ENCODE data around the gene MAGI3. TPM values are rescaled to one million over a fixed set of nuclear protein-coding genes. Genes with fewer than 3 reads are reported as not detected.
A peak's percentile ranks its signal among the peaks of the same experiment; 100 is the strongest.

The MAGI3 gene
- total RNA-seq, 1 experiment from 2014 or later, result 7.2 TPM

- DNase-seq (no peak), ATAC-seq (no peak)
- Histone ChIP-seq H3K79me2 (ENCODE audit: low read length) (peaks cover 18% of the 10 kb centered on the region), H3K9ac (ENCODE audit: low read length) (no peak overlapping the region), H3K4me3 (ENCODE audit: low read length) (no peak overlapping the region), H3K4me1 (ENCODE audit: insufficient read depth, low read length) (peaks cover 17% of the 10 kb centered on the region), H3F3A (ENCODE audit: low read length, unreplicated experiment) (peaks cover 6% of the 10 kb centered on the region), H3K9me2 (replicated peaks; ENCODE audit: low read length) (no peaks in the 10 kb centered on the region), H3K27ac (ENCODE audit: low read length) (no peak overlapping the region), H4K20me1 (ENCODE audit: low read length) (0 out of 2 replicates have a peak, but pooled peaks cover 3% of the 10 kb centered on the region), H3K9me3 (ENCODE audit: low read length) (no peaks in the 10 kb centered on the region), H2AFZ (ENCODE audit: low read length) (no peak overlapping the region), H3K27me3 (ENCODE audit: low read length) (no peaks in the 10 kb centered on the region), H3K4me2 (ENCODE audit: low read length) (no peak overlapping the region), H3K36me3 (ENCODE audit: low read depth, low read length) (no peaks in the 10 kb centered on the region)
- intact Hi-C loops (cut with micrococcal nuclease), result loop anchor here (2.0 kb wide), 2 partner anchors 61 to 233 kb away; partner anchors contain the start of gene MAGI3
- POLR2A ChIA-PET (ENCODE audit: unreplicated experiment), result no interaction called here
- TF ChIP-seq EZH2 (IDR thresholded peaks at IDR 0.05; ENCODE audit: low read length, unreplicated experiment) (no peak), CTCF (conservative IDR thresholded peaks at IDR 0.05; ENCODE audit: low read depth, low read length) (no peak), EZH2phosphoT487 (IDR thresholded peaks at IDR 0.05; ENCODE audit: borderline replicate concordance, low read length) (no peak)
- no TSS peak for BruUV-seq (replicated peaks)
- CTCF ChIA-PET, result no interaction called here
These were observed 61.4 kb downstream of the MAGI3 start for GRCh38 chr1:113451710-113452109.

- ChIA-PET POLR2A (ENCODE audit: unreplicated experiment) (interaction anchor here (0.5 to 0.6 kb wide), 2 partner anchors 45 to 62 kb away, joined by 3 to 4 read pairs; no protein-coding TSS in a partner anchor), CTCF (interaction anchor here (0.5 to 1.8 kb wide), 7 partner anchors 13 to 396 kb away, joined by 3 to 6 read pairs (median 4); partner anchors contain the start of gene LRIG2)
- Histone ChIP-seq H3K4me2 (ENCODE audit: low read length) (no peak overlapping the region), H4K20me1 (ENCODE audit: low read length) (0 out of 2 replicates have a peak, but pooled peaks cover 3% of the 10 kb centered on the region), H2AFZ (ENCODE audit: low read length) (no peak overlapping the region), H3K9me2 (replicated peaks; ENCODE audit: low read length) (no peaks in the 10 kb centered on the region), H3K4me3 (ENCODE audit: low read length) (no peak overlapping the region), H3K36me3 (ENCODE audit: low read depth, low read length) (no peaks in the 10 kb centered on the region), H3K27ac (ENCODE audit: low read length) (no peak overlapping the region), H3K4me1 (ENCODE audit: insufficient read depth, low read length) (peaks cover 27% of the 10 kb centered on the region), H3K79me2 (ENCODE audit: low read length) (peaks cover 23% of the 10 kb centered on the region), H3K27me3 (ENCODE audit: low read length) (no peaks in the 10 kb centered on the region), H3K9ac (ENCODE audit: low read length) (no peak overlapping the region), H3F3A (ENCODE audit: low read length, unreplicated experiment) (peaks cover 10% of the 10 kb centered on the region), H3K9me3 (ENCODE audit: low read length) (no peaks in the 10 kb centered on the region)
- DNase-seq (peak; percentile 68), ATAC-seq (peak; percentile 46)
- TF ChIP-seq EZH2phosphoT487 (IDR thresholded peaks at IDR 0.05; ENCODE audit: borderline replicate concordance, low read length) (no peak), CTCF (conservative IDR thresholded peaks at IDR 0.05; ENCODE audit: low read depth, low read length) (peak; percentile 84), EZH2 (IDR thresholded peaks at IDR 0.05; ENCODE audit: low read length, unreplicated experiment) (no peak)
- no TSS peak for BruUV-seq (replicated peaks)
- intact Hi-C loops (cut with micrococcal nuclease), result loop anchor here (1.0 to 2.0 kb wide), 3 partner anchors 62 to 313 kb away; partner anchors contain the start of gene MAGI3
These were observed 62.8 kb downstream of the MAGI3 start for GRCh38 chr1:113452921-113453770.

Measured in PC-3 (cell line).